GM12878 (cell line): ENCODE results near the gene FCN2.

ENCODE experiments used
- ATF3 ChIP-seq: IDR thresholded peaks from 2 replicates; pipeline ENCODE4 v1.6.1; 2011; ENCODE audit warnings: low read depth, mild to moderate bottlenecking, low read length, moderate library complexity, borderline replicate concordance; ENCODE audit errors: extremely low read depth
- CBX5 ChIP-seq: sonication (generic); IDR thresholded peaks from 2 replicates; pipeline ENCODE4 v1.6.1; 2016; ENCODE audit warnings: low read depth, moderate library complexity, mild to moderate bottlenecking, inconsistent platforms
- EP300 ChIP-seq, 2 experiments: fragments of 150-350 bp in 1 of 2; IDR thresholded peaks; 2 replicates each; pipeline ENCODE4 v1.6.1; 2011 to 2012; ENCODE audit warnings: low read depth in 2 of 2, low read length in 2 of 2, borderline replicate concordance in 1 of 2, improper control_type of control experiment in 1 of 2, inconsistent platforms in 1 of 2; ENCODE audit not compliant: control insufficient read depth in 1 of 2
- GABPA ChIP-seq: IDR thresholded peaks from 2 replicates; pipeline ENCODE4 v1.6.1; 2014; ENCODE audit warnings: antibody characterized with exemption, low read depth, mild to moderate bottlenecking, inconsistent platforms
- HDGF ChIP-seq: fragments of 450-650 bp; IDR thresholded peaks from 2 replicates; pipeline ENCODE4 v1.6.1; 2016; ENCODE audit warnings: antibody characterized with exemption
- MAX ChIP-seq: IDR thresholded peaks from 2 replicates; pipeline ENCODE4 v1.6.1; 2012; ENCODE audit warnings: low read depth, low read length, improper control_type of control experiment
- MEF2A ChIP-seq: IDR thresholded peaks from 2 replicates; pipeline ENCODE4 v1.6.1; 2011; ENCODE audit warnings: low read depth, mild to moderate bottlenecking, low read length, moderate library complexity; ENCODE audit not compliant: insufficient read depth
- MXI1 ChIP-seq: fragments of 150-350 bp; IDR thresholded peaks from 2 replicates; pipeline ENCODE4 v1.6.1; 2011; ENCODE audit warnings: low read depth, mild to moderate bottlenecking, inconsistent platforms, low read length, improper control_type of control experiment
- NFIC ChIP-seq: IDR thresholded peaks from 2 replicates; pipeline ENCODE4 v1.6.1; 2012; ENCODE audit warnings: low read depth, mild to moderate bottlenecking, inconsistent platforms, low read length, moderate library complexity
- RELA ChIP-seq: fragments of 450-650 bp; IDR thresholded peaks from 2 replicates; pipeline ENCODE4 v1.8.0; 2014; ENCODE audit warnings: borderline replicate concordance; ENCODE audit not compliant: partially characterized antibody

- TF ChIP-seq MAX (no peak), MXI1 (no peak), CBX5 (no peak), RELA (no peak), GABPA (no peak), MEF2A (no peak), HDGF (no peak), NFIC (no peak), ATF3 (no peak), EP300 (IDR thresholded peaks at IDR 0.05; ENCODE audit: borderline replicate concordance in 1 of 2, control insufficient read depth in 1 of 2, low read depth in 2 of 2, low read length in 2 of 2) (no peak)
Observed at GRCh38 chr9:134908524-134909309, 28.1 kb downstream of the FCN2 start.
